Limb (tissue), 2 donors: ENCODE measurements around the gene SLC4A8.

Experiments
- DNase-seq, 2 donors: peaks; one replicate each; pipeline ENCODE4 v3.0.0-alpha.2; 2016; ENCODE audit errors: extremely low spot score in 2 of 2

The SLC4A8 gene

GRCh38 chr12:51424662-51425539, at the start of gene SLC4A8:
Gene SLC4A8 (plus strand): TSS chr12:51424831. CDS start chr12:51424988, 157 bp downstream.
- peak; percentile 85 to 96 for DNase-seq

GRCh38 chr12:51374856-51375255, 49.8 kb upstream of the SLC4A8 start:
- no peak for DNase-seq

GRCh38 chr12:51377099-51377984, 47.3 kb upstream of the SLC4A8 start:
- peak in 1 of 2 donors; percentile 66 for DNase-seq

- no peak for DNase-seq
These were observed 45.9 kb upstream of the SLC4A8 start for GRCh38 chr12:51378749-51379148.

- no peak for DNase-seq
These were observed 45.1 kb upstream of the SLC4A8 start for GRCh38 chr12:51379571-51379970.

- peak in 1 of 2 donors; percentile 49 for DNase-seq
These were observed 43.2 kb upstream of the SLC4A8 start for GRCh38 chr12:51381226-51382079.

GRCh38 chr12:51382173-51382572, 42.5 kb upstream of the SLC4A8 start:
- no peak for DNase-seq

- no peak for DNase-seq
These were observed 41.2 kb upstream of the SLC4A8 start for GRCh38 chr12:51383269-51383905.

- no peak for DNase-seq
These were observed 38.3 kb upstream of the SLC4A8 start for GRCh38 chr12:51386351-51386750.

- DNase-seq: no peak
These were observed 36.4 kb upstream of the SLC4A8 start for GRCh38 chr12:51388069-51388799.

GRCh38 chr12:51388846-51389245, 35.8 kb upstream of the SLC4A8 start:
- no peak for DNase-seq

- DNase-seq: no peak
These were observed 35.2 kb upstream of the SLC4A8 start for GRCh38 chr12:51389302-51389999.

GRCh38 chr12:51390457-51390856, 34.2 kb upstream of the SLC4A8 start:
- no peak for DNase-seq

GRCh38 chr12:51390891-51391282, 33.7 kb upstream of the SLC4A8 start:
- no peak for DNase-seq

GRCh38 chr12:51391283-51392123, 33.1 kb upstream of the SLC4A8 start, which contains the start of gene GALNT6:
Gene GALNT6 (minus strand): TSS chr12:51391406. CDS start chr12:51379781, 11,625 bp downstream.
- DNase-seq: peak in 1 of 2 donors; percentile 60

- no peak for DNase-seq
These were observed 31.9 kb upstream of the SLC4A8 start for GRCh38 chr12:51392556-51393237.

GRCh38 chr12:51393676-51394545, 30.7 kb upstream of the SLC4A8 start:
- no peak for DNase-seq
